K562 (cell line): Measurements from ENCODE around the gene CAMSAP3. TPM values are rescaled to one million over a fixed set of nuclear protein-coding genes. Genes with fewer than 3 reads are reported as not detected.

Experiments used
- BCOR ChIP-seq: fragments of 450-650 bp; IDR thresholded peaks from 2 replicates; pipeline ENCODE4 v1.6.1; 2016
- CC2D1A ChIP-seq: fragments of 450-650 bp; IDR thresholded peaks from 2 replicates; pipeline ENCODE4 v1.6.1; 2017; ENCODE audit warnings: mild to moderate bottlenecking
- ESRRA ChIP-seq: fragments of 450-650 bp; IDR thresholded peaks from 2 replicates; pipeline ENCODE4 v1.6.1; 2014; ENCODE audit warnings: low read depth, mild to moderate bottlenecking, moderate library complexity, borderline replicate concordance
- ETV5 ChIP-seq: sonication (generic); formaldehyde crosslinking; IDR thresholded peaks from 2 replicates; pipeline ENCODE4 v1.4.0; 2020; ENCODE audit warnings: low read depth, mild to moderate bottlenecking, missing genetic modification reagents
- GATA2 ChIP-seq: sonication (generic); formaldehyde crosslinking; IDR thresholded peaks from 2 replicates; pipeline ENCODE4 v1.4.0; 2020; ENCODE audit warnings: mild to moderate bottlenecking, missing genetic modification reagents
- GTF2F1 ChIP-seq: IDR thresholded peaks from 2 replicates; pipeline ENCODE4 v1.6.1; 2011; ENCODE audit warnings: low read depth, low read length, improper control_type of control experiment
- HDGF ChIP-seq: fragments of 450-650 bp; IDR thresholded peaks from 2 replicates; pipeline ENCODE4 v1.6.1; 2016
- MIER1 ChIP-seq: fragments of 450-650 bp; IDR thresholded peaks from 2 replicates; pipeline ENCODE4 v1.6.1; 2016; ENCODE audit warnings: antibody characterized with exemption, mild to moderate bottlenecking, low read depth
- POLR3A ChIP-seq: IDR thresholded peaks from 2 replicates; pipeline ENCODE4 v1.6.1; 2011; ENCODE audit warnings: borderline replicate concordance, mild to moderate bottlenecking, moderate library complexity; ENCODE audit not compliant: insufficient read length, insufficient read depth; ENCODE audit errors: extremely low read depth
- SMAD3 ChIP-seq: fragments of 450-650 bp; formaldehyde crosslinking; conservative IDR thresholded peaks from 2 replicates; pipeline ENCODE4 v1.4.0; 2020; ENCODE audit warnings: mild to moderate bottlenecking
- SRSF9 ChIP-seq: fragments of 200-400 bp; formaldehyde crosslinking; IDR thresholded peaks from 2 replicates; pipeline ENCODE4 v1.6.1; 2017; ENCODE audit warnings: low read depth, low read length, borderline replicate concordance
- TCF7L2 ChIP-seq: fragments of 150-350 bp; IDR thresholded peaks from 2 replicates; pipeline ENCODE4 v1.6.1; 2016; ENCODE audit warnings: low read depth, mild to moderate bottlenecking, low read length, moderate library complexity
- TSC22D4 ChIP-seq: fragments of 450-650 bp; IDR thresholded peaks from 2 replicates; pipeline ENCODE4 v1.6.1; 2016; ENCODE audit warnings: missing genetic modification characterization, missing biosample characterization, control low read depth
- ZNF232 ChIP-seq: sonication (generic); formaldehyde crosslinking; IDR thresholded peaks from 2 replicates; pipeline ENCODE4 v1.8.0; 2022; ENCODE audit warnings: mild to moderate bottlenecking, missing genetic modification reagents
- polyA plus RNA-seq, 8 experiments: library from polyadenylated mRNA; depleted of rRNA in 4 of 8; stranded (reverse) in 5 of 8; unstranded in 3 of 8; fragments of >200 nt; fragmentation: Nextera tagmentation in 2 of 8; fragmentation: Illumina TruSeq in 1 of 8; extraction: Ambion mirVana in 2 of 8; extraction: Trizol in 1 of 8; gene quantifications; 2 replicates each; pipeline versions ENCODE4 v1.2.1 to v1.2.3, GENCODE V29; 2011 to 2014; ENCODE audit warnings: inconsistent platforms in 1 of 8, missing spikeins in 1 of 8
- total RNA-seq, 7 experiments: library from RNA; depleted of rRNA in 6 of 7; stranded (reverse); fragments of >200 nt in 6 of 7; fragmentation: Illumina TruSeq in 2 of 7; extraction: Trizol in 2 of 7; gene quantifications; 2 replicates each; pipeline versions ENCODE4 v1.2.1 to v1.2.3, GENCODE V29; 2011 to 2021; ENCODE audit warnings: low replicate concordance in 1 of 7
- TF ChIP-seq, protein P1 (sequence below): fragments of 450-650 bp; IDR thresholded peaks from 2 replicates; pipeline ENCODE4 v1.6.1; 2017; ENCODE audit warnings: mild to moderate bottlenecking, moderate library complexity
- TF ChIP-seq, protein P2 (sequence below): fragments of 450-650 bp; IDR thresholded peaks from 2 replicates; pipeline ENCODE4 v1.6.1; 2017; ENCODE audit warnings: antibody characterized with exemption, mild to moderate bottlenecking
- TF ChIP-seq, protein P3 (sequence below): fragments of 200-800 bp; sonication (Bioruptor generic); IDR thresholded peaks from 2 replicates; pipeline ENCODE4 v1.6.1; 2017; ENCODE audit warnings: missing genetic modification characterization, missing compliant biosample characterization
- TF ChIP-seq, protein P4 (sequence below): fragments of 250-450 bp; sonication (Bioruptor Pico); IDR thresholded peaks from 2 replicates; pipeline ENCODE4 v1.5.0; 2021; ENCODE audit warnings: mild to moderate bottlenecking, moderate library complexity

The CAMSAP3 gene
- total and polyA plus RNA-seq, 9 of the 15 experiments (the other 6 are each of a cell fraction or from before 2014, with no cell fraction given) = 0.01 to 0.89 (median 0.22) TPM; not detected in 1

DNA sequence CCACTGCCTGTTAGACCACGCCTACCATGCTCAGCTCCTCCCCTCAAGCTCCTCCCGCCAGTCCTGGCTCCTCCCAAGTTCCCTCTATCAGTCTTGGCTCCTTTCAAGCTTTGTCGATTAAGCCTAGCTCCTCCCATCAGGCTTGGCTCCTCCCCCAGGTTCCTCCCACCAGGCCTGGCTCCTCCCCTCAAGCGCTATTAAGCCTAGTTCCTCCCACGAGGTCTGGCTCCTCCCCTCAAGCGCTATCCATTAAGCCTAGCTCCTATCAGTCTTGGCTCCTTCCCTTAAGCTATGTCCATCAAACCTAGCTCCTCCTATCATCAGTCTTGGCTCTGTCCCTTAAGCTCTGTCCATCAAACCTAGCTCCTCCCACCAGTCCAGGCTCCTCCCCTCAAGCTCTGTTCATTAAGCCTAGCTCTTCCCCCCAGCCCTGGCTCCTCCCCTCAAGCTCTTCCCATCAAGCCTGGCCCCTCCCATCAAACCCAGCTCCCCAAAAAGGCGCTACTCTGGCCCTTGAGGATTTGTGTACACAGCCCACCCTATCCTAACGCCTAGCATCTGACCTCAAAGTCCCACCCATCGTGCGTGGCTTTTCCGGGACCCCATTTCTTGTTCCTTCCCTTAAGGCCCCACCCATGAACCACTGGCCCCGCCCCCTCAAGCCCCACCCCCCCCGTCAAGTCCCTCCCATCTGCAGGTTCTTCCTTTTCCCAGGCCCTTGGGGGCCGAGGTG is 10.0 kb downstream of the CAMSAP3 start (continued):
- no peak for TF ChIP-seq SMAD3 (CRISPR knock-in tag)
- TF ChIP-seq TCF7L2 = no peak
- TF ChIP-seq HDGF = peak; percentile 99
- no peak for TF ChIP-seq BCOR
- 0 out of 2 replicates have a peak, but pooled peaks have one; percentile 42 for TF ChIP-seq GTF2F1
- no peak for TF ChIP-seq POLR3A
- no peak for TF ChIP-seq ZNF232 (CRISPR knock-in tag)
- TF ChIP-seq SRSF9 = no peak
- TF ChIP-seq ESRRA = no peak
- no peak for TF ChIP-seq GATA2
- TF ChIP-seq, protein P1, sequence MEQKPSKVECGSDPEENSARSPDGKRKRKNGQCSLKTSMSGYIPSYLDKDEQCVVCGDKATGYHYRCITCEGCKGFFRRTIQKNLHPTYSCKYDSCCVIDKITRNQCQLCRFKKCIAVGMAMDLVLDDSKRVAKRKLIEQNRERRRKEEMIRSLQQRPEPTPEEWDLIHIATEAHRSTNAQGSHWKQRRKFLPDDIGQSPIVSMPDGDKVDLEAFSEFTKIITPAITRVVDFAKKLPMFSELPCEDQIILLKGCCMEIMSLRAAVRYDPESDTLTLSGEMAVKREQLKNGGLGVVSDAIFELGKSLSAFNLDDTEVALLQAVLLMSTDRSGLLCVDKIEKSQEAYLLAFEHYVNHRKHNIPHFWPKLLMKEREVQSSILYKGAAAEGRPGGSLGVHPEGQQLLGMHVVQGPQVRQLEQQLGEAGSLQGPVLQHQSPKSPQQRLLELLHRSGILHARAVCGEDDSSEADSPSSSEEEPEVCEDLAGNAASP = no peak
- TF ChIP-seq, protein P2, sequence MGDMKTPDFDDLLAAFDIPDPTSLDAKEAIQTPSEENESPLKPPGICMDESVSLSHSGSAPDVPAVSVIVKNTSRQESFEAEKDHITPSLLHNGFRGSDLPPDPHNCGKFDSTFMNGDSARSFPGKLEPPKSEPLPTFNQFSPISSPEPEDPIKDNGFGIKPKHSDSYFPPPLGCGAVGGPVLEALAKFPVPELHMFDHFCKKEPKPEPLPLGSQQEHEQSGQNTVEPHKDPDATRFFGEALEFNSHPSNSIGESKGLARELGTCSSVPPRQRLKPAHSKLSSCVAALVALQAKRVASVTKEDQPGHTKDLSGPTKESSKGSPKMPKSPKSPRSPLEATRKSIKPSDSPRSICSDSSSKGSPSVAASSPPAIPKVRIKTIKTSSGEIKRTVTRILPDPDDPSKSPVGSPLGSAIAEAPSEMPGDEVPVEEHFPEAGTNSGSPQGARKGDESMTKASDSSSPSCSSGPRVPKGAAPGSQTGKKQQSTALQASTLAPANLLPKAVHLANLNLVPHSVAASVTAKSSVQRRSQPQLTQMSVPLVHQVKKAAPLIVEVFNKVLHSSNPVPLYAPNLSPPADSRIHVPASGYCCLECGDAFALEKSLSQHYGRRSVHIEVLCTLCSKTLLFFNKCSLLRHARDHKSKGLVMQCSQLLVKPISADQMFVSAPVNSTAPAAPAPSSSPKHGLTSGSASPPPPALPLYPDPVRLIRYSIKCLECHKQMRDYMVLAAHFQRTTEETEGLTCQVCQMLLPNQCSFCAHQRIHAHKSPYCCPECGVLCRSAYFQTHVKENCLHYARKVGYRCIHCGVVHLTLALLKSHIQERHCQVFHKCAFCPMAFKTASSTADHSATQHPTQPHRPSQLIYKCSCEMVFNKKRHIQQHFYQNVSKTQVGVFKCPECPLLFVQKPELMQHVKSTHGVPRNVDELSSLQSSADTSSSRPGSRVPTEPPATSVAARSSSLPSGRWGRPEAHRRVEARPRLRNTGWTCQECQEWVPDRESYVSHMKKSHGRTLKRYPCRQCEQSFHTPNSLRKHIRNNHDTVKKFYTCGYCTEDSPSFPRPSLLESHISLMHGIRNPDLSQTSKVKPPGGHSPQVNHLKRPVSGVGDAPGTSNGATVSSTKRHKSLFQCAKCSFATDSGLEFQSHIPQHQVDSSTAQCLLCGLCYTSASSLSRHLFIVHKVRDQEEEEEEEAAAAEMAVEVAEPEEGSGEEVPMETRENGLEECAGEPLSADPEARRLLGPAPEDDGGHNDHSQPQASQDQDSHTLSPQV = no peak
- TF ChIP-seq MIER1 = no peak
- TF ChIP-seq TSC22D4 (tag) = no peak
- TF ChIP-seq ETV5 = no peak
- no peak for TF ChIP-seq CC2D1A
- TF ChIP-seq, protein P3, sequence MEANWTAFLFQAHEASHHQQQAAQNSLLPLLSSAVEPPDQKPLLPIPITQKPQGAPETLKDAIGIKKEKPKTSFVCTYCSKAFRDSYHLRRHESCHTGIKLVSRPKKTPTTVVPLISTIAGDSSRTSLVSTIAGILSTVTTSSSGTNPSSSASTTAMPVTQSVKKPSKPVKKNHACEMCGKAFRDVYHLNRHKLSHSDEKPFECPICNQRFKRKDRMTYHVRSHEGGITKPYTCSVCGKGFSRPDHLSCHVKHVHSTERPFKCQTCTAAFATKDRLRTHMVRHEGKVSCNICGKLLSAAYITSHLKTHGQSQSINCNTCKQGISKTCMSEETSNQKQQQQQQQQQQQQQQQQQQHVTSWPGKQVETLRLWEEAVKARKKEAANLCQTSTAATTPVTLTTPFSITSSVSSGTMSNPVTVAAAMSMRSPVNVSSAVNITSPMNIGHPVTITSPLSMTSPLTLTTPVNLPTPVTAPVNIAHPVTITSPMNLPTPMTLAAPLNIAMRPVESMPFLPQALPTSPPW (CRISPR knock-in tag) = peak; percentile 51; the same call in 1 of the 2 replicates
- TF ChIP-seq, protein P4, sequence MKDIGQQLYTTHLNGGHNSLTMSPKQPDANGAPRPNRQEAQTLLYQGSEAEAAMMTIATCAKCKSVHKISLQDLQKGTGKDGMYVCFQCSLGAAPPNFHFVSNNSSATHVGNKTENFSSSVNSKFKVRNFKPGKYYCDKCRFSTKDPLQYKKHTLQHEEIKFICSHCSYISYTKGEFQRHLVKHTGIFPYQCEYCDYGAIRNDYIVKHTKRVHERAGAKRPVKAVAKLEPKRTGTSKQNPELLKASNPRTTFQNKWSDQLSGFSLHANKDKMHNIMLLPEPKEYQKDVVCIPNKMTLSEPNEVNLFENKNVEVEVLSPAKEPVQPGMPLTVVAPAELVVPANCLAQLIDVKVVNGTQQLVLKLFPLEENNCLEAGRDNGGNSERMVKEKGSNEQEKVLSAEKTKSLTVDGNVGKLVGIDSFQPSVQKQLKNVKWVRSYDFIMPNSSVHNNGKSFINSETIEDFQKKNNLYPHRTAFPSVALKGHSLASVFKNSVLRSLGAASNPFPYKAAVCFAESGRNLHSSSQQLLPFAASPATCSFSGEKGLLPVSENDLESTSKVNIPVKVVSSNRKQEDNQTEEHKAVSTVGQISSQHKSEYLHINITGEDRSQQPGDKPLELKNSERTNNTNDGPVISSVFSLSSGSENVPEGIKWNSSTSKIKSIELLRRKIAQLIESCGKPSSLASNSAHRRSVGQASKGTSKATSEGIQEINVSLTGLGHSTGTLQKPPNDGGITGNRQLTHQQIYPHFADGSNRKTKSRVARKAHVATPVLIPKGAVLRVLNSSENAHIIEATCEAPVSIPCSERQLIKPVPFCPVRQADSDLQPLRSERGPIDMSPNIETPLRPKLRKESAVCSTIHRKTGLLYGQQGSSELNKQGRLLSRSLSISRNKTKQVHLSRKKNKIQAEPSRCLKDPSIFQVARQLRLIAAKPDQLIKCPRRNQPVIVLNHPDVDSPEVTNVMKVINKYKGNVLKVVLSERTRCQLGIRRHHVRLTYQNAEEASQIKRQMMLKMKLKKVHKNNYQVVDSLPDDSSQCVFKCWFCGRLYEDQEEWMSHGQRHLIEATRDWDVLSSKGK (CRISPR knock-in tag) = no peak
